EL (cell line): ENCODE measurements around the gene SLC25A18.
A peak's percentile ranks its signal among the peaks of the same experiment; 100 is the strongest.
"Not testable (repeated sequence)": the region's sequence is repeated elsewhere in the genome, so short reads cannot be mapped to it uniquely, and the experiment has no call there.

Experiments used
- DNase-seq: peaks from one replicate; pipeline ENCODE4 v3.0.0-alpha.2; 2016

Gene SLC25A18

GRCh38 chr22:17562906-17563870 lies at the start of gene SLC25A18:
TSS of gene SLC25A18 (plus strand) at chr22:17563498. CDS start at chr22:17579945, 16,447 bp downstream.
- no peak for DNase-seq

- no peak for DNase-seq
Observed at GRCh38 chr22:17513612-17514011, 49.7 kb upstream of the SLC25A18 start.

GRCh38 chr22:17514084-17514483 lies 49.2 kb upstream of the SLC25A18 start:
- no peak for DNase-seq

GRCh38 chr22:17518406-17518805 lies 44.9 kb upstream of the SLC25A18 start:
- no peak for DNase-seq

GRCh38 chr22:17521971-17522370 lies 41.3 kb upstream of the SLC25A18 start:
- not testable (repeated sequence) for DNase-seq

GRCh38 chr22:17523925-17524324 lies 39.4 kb upstream of the SLC25A18 start:
- no peak for DNase-seq

GRCh38 chr22:17536269-17536668 lies 27.0 kb upstream of the SLC25A18 start:
- DNase-seq: no peak

GRCh38 chr22:17537155-17537554 lies 26.1 kb upstream of the SLC25A18 start:
- DNase-seq: no peak

GRCh38 chr22:17540481-17540880 lies 22.8 kb upstream of the SLC25A18 start:
- DNase-seq: no peak

GRCh38 chr22:17541476-17541875 lies 21.8 kb upstream of the SLC25A18 start:
- DNase-seq: no peak

- no peak for DNase-seq
Observed at GRCh38 chr22:17542452-17542851, 20.8 kb upstream of the SLC25A18 start.

- DNase-seq: no peak
Observed at GRCh38 chr22:17548010-17548755, 15.1 kb upstream of the SLC25A18 start.

GRCh38 chr22:17548756-17549035 lies 14.6 kb upstream of the SLC25A18 start:
- DNase-seq: no peak

- no peak for DNase-seq
Observed at GRCh38 chr22:17549183-17549582, 14.1 kb upstream of the SLC25A18 start.

- no peak for DNase-seq
Observed at GRCh38 chr22:17549655-17550054, 13.6 kb upstream of the SLC25A18 start.

- DNase-seq: no peak
Observed at GRCh38 chr22:17552737-17553136, 10.6 kb upstream of the SLC25A18 start.

- DNase-seq: no peak
Observed at GRCh38 chr22:17554814-17555213, 8.5 kb upstream of the SLC25A18 start.

- no peak for DNase-seq
Observed at GRCh38 chr22:17559188-17559587, 4.1 kb upstream of the SLC25A18 start.

- peak; percentile 47 for DNase-seq
Observed at GRCh38 chr22:17563936-17564391, 666 bp downstream of the SLC25A18 start.

- DNase-seq: not testable (repeated sequence)
Observed at GRCh38 chr22:17566016-17566687, 2.9 kb downstream of the SLC25A18 start.

- no peak for DNase-seq
Observed at GRCh38 chr22:17566776-17567175, 3.5 kb downstream of the SLC25A18 start.

GRCh38 chr22:17569971-17570511 lies 6.7 kb downstream of the SLC25A18 start:
- peak; percentile 63 for DNase-seq
